Calu3 (cell line): ENCODE data around the gene POP4. TPM values are rescaled to one million over a fixed set of nuclear protein-coding genes. Genes with fewer than 3 reads are reported as not detected.

Experiments
- BruUV-seq: library from RNA; stranded (reverse); fragments of 400-500 nt; replicated peaks from 2 replicates; lab custom pipeline; 2021; lab: Mats Ljungman, UMichigan
- CTCF ChIA-PET: fragments of 300-600 bp; sonication (Branson Sonifier 250); formaldehyde crosslinking; loops from one replicate; lab custom pipeline; 2022; ENCODE audit warnings: antibody characterized with exemption; lab: Charles Lee
- DNase-seq: peaks from one replicate; pipeline ENCODE4 v3.0.0; 2022
- H3K27ac Mint-ChIP-seq: one replicate; pipeline ENCODE4 v1.8.0; 2022; ENCODE audit warnings: mixed read lengths; ENCODE audit not compliant: unreplicated experiment
- H3K27me3 Mint-ChIP-seq: one replicate; pipeline ENCODE4 v1.8.0; 2022; ENCODE audit warnings: mixed read lengths; ENCODE audit not compliant: unreplicated experiment
- H3K36me3 Mint-ChIP-seq: one replicate; pipeline ENCODE4 v1.8.0; 2022; ENCODE audit warnings: mild to moderate bottlenecking, moderate library complexity, mixed read lengths; ENCODE audit not compliant: insufficient read depth, unreplicated experiment
- H3K4me1 Mint-ChIP-seq: one replicate; pipeline ENCODE4 v1.8.0; 2022; ENCODE audit warnings: mild to moderate bottlenecking, low read depth, mixed read lengths; ENCODE audit not compliant: unreplicated experiment
- H3K4me3 Mint-ChIP-seq: one replicate; pipeline ENCODE4 v1.8.0; 2022; ENCODE audit warnings: mild to moderate bottlenecking, low read depth, moderate library complexity, mixed read lengths; ENCODE audit not compliant: unreplicated experiment
- H3K9me3 Mint-ChIP-seq: one replicate; pipeline ENCODE4 v1.8.0; 2022; ENCODE audit warnings: low read depth, mixed read lengths; ENCODE audit not compliant: unreplicated experiment
- intact Hi-C: fragments of 100-400 bp; cut with micrococcal nuclease; formaldehyde crosslinking; loops from one replicate; pipeline ENCODE4 v1.10.0; 2022; ENCODE audit not compliant: unreplicated experiment
- total RNA-seq: library from RNA; stranded (reverse); gene quantifications from 2 replicates; pipeline ENCODE4 v1.2.3, GENCODE V29; 2022
- TF ChIP-seq, protein P1 (sequence below): fragments of 200-600 bp; IDR thresholded peaks from one replicate; pipeline ENCODE4 v1.8.0; 2022; ENCODE audit warnings: antibody characterized with exemption; ENCODE audit not compliant: unreplicated experiment

The POP4 gene
- total RNA-seq, 1 experiment from 2014 or later = 72.9 TPM

DNA sequence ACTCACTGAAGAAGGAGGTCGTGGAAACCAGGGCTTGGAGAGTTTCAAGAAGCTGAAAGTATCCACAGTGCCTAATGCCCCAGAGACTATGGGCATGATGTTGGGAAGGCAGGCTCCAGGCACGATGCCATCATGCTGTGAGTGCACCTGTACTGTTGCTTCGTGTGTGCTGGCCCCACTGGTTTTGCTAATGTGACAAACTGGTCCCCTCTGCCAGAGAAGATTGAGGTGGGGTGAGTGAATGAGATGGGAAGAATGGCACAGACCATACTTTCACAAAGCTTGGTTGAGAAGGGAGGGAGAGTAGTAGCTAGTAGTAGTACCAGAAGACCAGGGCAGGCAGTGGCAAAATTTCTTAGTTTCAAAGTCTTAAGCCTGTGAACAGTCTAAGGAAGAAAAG lies 19.0 kb upstream of the POP4 start:
- CTCF ChIA-PET = interaction anchor here (0.5 kb wide), 1 partner anchor 342 kb away, joined by 3 read pairs; no protein-coding TSS in a partner anchor
- Mint-ChIP-seq H3K27me3 (peaks cover 88% of the 10 kb centered on the region), H3K9me3 (no peaks in the 10 kb centered on the region), H3K27ac (no peak overlapping the region), H3K4me3 (no peak overlapping the region), H3K4me1 (no peaks in the 10 kb centered on the region), H3K36me3 (no peaks in the 10 kb centered on the region)
- DNase-seq = no peak
- TF ChIP-seq, protein P1, sequence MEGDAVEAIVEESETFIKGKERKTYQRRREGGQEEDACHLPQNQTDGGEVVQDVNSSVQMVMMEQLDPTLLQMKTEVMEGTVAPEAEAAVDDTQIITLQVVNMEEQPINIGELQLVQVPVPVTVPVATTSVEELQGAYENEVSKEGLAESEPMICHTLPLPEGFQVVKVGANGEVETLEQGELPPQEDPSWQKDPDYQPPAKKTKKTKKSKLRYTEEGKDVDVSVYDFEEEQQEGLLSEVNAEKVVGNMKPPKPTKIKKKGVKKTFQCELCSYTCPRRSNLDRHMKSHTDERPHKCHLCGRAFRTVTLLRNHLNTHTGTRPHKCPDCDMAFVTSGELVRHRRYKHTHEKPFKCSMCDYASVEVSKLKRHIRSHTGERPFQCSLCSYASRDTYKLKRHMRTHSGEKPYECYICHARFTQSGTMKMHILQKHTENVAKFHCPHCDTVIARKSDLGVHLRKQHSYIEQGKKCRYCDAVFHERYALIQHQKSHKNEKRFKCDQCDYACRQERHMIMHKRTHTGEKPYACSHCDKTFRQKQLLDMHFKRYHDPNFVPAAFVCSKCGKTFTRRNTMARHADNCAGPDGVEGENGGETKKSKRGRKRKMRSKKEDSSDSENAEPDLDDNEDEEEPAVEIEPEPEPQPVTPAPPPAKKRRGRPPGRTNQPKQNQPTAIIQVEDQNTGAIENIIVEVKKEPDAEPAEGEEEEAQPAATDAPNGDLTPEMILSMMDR = no peak
- BruUV-seq = no TSS peak
- intact Hi-C loops = no loop called here

DNA sequence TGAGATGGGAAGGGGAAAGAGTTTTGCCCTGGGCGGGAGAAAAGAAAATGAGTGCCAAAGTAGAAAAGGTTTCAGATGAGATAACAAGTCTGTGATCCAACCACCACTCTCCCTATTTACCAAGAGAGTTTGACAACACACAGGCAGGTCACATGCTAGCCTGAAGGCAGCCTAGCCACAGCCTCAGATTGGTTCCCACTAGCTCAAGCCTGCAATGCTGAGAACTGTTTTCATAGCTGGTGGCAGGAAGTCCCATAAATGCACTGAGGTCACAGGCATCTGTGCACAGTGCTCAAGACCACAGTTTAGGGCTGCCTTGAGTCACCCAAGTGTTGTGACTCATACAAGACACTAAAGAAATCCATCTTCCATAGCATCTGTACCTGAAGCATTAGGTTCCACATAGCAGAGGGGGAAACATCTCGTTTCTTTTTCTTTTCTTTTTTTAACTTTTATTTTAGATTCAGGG lies 18.5 kb upstream of the POP4 start:
- CTCF ChIA-PET = no interaction called here
- peaks cover 88% of the 10 kb centered on the region for H3K27me3 Mint-ChIP-seq
- H3K4me1 Mint-ChIP-seq = no peaks in the 10 kb centered on the region
- no peak overlapping the region for H3K27ac Mint-ChIP-seq
- DNase-seq = no peak
- H3K9me3 Mint-ChIP-seq = no peaks in the 10 kb centered on the region
- intact Hi-C loops = no loop called here
- BruUV-seq = no TSS peak
- no peaks in the 10 kb centered on the region for H3K36me3 Mint-ChIP-seq
- H3K4me3 Mint-ChIP-seq = no peak overlapping the region
- TF ChIP-seq, protein P1 = no peak

DNA sequence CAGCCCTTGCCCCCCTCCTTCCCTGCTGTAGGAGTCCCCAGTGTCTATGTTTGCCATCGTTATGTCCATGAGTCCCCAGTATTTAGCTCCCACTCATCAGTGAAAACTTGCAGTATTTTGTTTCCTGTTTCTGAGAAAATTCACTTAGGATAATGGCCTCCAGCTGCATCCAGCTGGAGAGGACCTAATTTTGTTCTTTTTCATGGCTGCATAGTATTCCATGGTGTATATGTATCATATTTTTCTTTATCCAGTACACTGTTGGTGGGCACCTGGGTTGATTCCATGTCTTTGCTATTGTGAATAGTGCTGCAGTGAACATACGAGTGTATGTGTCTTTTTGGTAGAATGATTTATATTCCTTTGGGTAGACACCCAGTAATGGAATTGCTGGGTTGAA lies 18.0 kb upstream of the POP4 start:
- TF ChIP-seq, protein P1 = no peak
- H3K36me3 Mint-ChIP-seq = no peaks in the 10 kb centered on the region
- no peaks in the 10 kb centered on the region for H3K4me1 Mint-ChIP-seq
- no peak for DNase-seq
- no peak overlapping the region for H3K27ac Mint-ChIP-seq
- no peak overlapping the region for H3K4me3 Mint-ChIP-seq
- peaks cover 88% of the 10 kb centered on the region for H3K27me3 Mint-ChIP-seq
- no peaks in the 10 kb centered on the region for H3K9me3 Mint-ChIP-seq
- CTCF ChIA-PET = no interaction called here
- intact Hi-C loops = no loop called here
- BruUV-seq = no TSS peak

DNA sequence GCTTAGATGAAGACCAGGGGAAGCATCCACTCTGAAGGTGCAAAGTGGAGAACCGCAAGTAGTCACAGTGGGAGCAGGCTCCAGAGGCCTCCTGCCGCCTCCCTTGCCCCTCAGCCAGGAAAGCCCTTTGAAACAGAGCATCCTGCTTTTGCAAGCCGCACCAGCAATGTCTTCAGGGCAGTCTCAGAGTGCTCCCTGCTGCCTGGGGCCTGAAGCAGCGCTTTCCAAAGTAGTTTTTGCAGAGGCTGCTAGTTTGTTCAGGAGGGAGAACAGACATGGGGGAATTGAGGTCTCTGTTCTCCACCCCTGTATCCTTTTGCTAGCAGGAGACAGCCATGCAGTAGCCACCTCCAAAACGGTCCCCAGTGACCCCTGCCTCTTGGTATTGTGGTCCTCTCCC lies 15.8 kb upstream of the POP4 start:
- CTCF ChIA-PET = no interaction called here
- intact Hi-C loops = no loop called here
- no peak overlapping the region for H3K27ac Mint-ChIP-seq
- no TSS peak for BruUV-seq
- H3K4me3 Mint-ChIP-seq = no peak overlapping the region
- H3K36me3 Mint-ChIP-seq = no peaks in the 10 kb centered on the region
- H3K9me3 Mint-ChIP-seq = no peaks in the 10 kb centered on the region
- peaks cover 88% of the 10 kb centered on the region for H3K27me3 Mint-ChIP-seq
- H3K4me1 Mint-ChIP-seq = no peaks in the 10 kb centered on the region
- DNase-seq = no peak
- TF ChIP-seq, protein P1 = no peak
